Measurements from ENCODE around the gene KCNK4.
A peak's percentile ranks its signal among the peaks of the same experiment; 100 is the strongest.

The KCNK4 gene

GRCh38 chr11:64268893-64269539, 22.1 kb upstream of the KCNK4 start:
- DNase-seq (ENCODE audit: low read depth in 2 of 2) = peak in 1 of 2 donors; percentile 50

GRCh38 chr11:64269540-64270220, 21.4 kb upstream of the KCNK4 start:
- peak; percentile 95 to 97 for DNase-seq (ENCODE audit: low read depth in 2 of 2)

GRCh38 chr11:64275031-64275800, 15.9 kb upstream of the KCNK4 start:
- no peak for DNase-seq (ENCODE audit: low read depth in 2 of 2)

- DNase-seq (ENCODE audit: low read depth in 2 of 2) = no peak
Measured at GRCh38 chr11:64275841-64276240, 15.3 kb upstream of the KCNK4 start.

- DNase-seq (ENCODE audit: low read depth in 2 of 2) = no peak
Measured at GRCh38 chr11:64276653-64277431, 14.3 kb upstream of the KCNK4 start.

GRCh38 chr11:64278576-64279190, 12.4 kb upstream of the KCNK4 start:
- DNase-seq (ENCODE audit: low read depth in 2 of 2) = no peak

- no peak for DNase-seq (ENCODE audit: low read depth in 2 of 2)
Measured at GRCh38 chr11:64281957-64282770, 8.9 kb upstream of the KCNK4 start.

GRCh38 chr11:64283092-64283491, 8.0 kb upstream of the KCNK4 start:
- no peak for DNase-seq (ENCODE audit: low read depth in 2 of 2)

- DNase-seq (ENCODE audit: low read depth in 2 of 2) = peak; percentile 90
Measured at GRCh38 chr11:64284048-64284961, 6.8 kb upstream of the KCNK4 start, which contains the start of gene BAD. BAD (minus strand) TSS chr11:64284665; CDS start chr11:64284368, 297 bp downstream.

- peak; percentile 82 to 85 for DNase-seq (ENCODE audit: low read depth in 2 of 2)
Measured at GRCh38 chr11:64284962-64285884, 5.9 kb upstream of the KCNK4 start, which contains the start of gene GPR137. GPR137 (plus strand) TSS chr11:64285848; CDS start chr11:64286525, 677 bp downstream.

- DNase-seq (ENCODE audit: low read depth in 2 of 2) = no peak
Measured at GRCh38 chr11:64285885-64286800, 5.0 kb upstream of the KCNK4 start.

- DNase-seq (ENCODE audit: low read depth in 2 of 2) = no peak
Measured at GRCh38 chr11:64286801-64287159, 4.3 kb upstream of the KCNK4 start.

GRCh38 chr11:64287676-64288352, 3.3 kb upstream of the KCNK4 start:
- no peak for DNase-seq (ENCODE audit: low read depth in 2 of 2)

GRCh38 chr11:64288353-64288750, 2.8 kb upstream of the KCNK4 start:
- no peak for DNase-seq (ENCODE audit: low read depth in 2 of 2)

- no peak for DNase-seq (ENCODE audit: low read depth in 2 of 2)
Measured at GRCh38 chr11:64289002-64289564, 2.0 kb upstream of the KCNK4 start.
